ENCODE results near the gene FAM89A. TPM values are rescaled to one million over a fixed set of nuclear protein-coding genes. Genes with fewer than 3 reads are reported as not detected.

The FAM89A gene
- total and polyA plus RNA-seq, 9 of the 15 experiments (the other 6 are each of a cell fraction or from before 2014, with no cell fraction given): 8.7 to 66.2 (median 43.3) TPM

DNA sequence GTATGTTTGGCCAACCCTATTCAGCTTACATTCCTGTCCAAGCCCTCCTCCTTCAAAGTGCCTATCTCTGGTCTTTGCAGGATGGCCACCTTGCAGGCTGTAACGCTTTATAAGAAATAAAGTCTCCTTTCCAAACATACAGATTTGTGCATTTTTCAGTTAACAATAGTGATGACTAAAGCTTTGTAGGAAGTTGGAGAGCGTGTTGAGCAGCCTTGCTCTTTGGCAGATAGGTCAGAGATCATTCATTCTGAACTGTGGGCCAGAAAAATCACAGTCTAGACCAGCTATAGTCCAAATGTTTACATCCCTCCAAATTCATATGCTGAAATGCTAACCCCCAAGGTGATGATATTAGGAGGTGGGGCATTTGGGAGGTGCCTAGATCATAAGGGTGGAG, 34.0 kb upstream of the FAM89A start:
- DNase-seq (ENCODE audit: extremely low read depth in 1 of 4, low spot score in 3 of 4) (no peak), ATAC-seq (no peak; the same call in 2 of the 3 replicates), FAIRE-seq (no peak)
- H3K79me2 ChIP-seq (ENCODE audit: control insufficient read depth, insufficient read depth, low read length): no peaks in the 10 kb centered on the region
- no peak overlapping the region for H2AFZ ChIP-seq (ENCODE audit: low read depth, low read length)
- ChIA-PET POLR2A (interaction anchor here (1.2 to 1.4 kb wide), 3 partner anchors 9 to 18 kb away, joined by 4 to 8 read pairs (median 5); no protein-coding TSS in a partner anchor), CTCF (ENCODE audit: low intra/inter-chr PET ratio) (no interaction called here)
- H3K9me1 ChIP-seq (ENCODE audit: control insufficient read depth, insufficient read depth, low read length): no peaks in the 10 kb centered on the region
- H3K27me3 ChIP-seq (ENCODE audit: control insufficient read depth in 2 of 2, insufficient read depth in 2 of 2, low read length in 2 of 2): no peaks in the 10 kb centered on the region
- H3K4me3 ChIP-seq: no peak overlapping the region
- no peaks in the 10 kb centered on the region for H3K36me3 ChIP-seq (ENCODE audit: control insufficient read depth, insufficient read depth, low read length)
- no peak overlapping the region for H3K9ac ChIP-seq (ENCODE audit: insufficient read depth in 1 of 2, low read depth in 2 of 2, low read length in 2 of 2)
- intact Hi-C loops (cut with micrococcal nuclease) (no loop called here), in situ Hi-C loops (cut with MboI) (no loop called here)
- no peaks in the 10 kb centered on the region for H4K20me1 ChIP-seq (replicated peaks; ENCODE audit: control insufficient read depth, insufficient read depth, low read length)
- BruUV-seq (replicated peaks): no TSS peak
- H3K4me2 ChIP-seq (ENCODE audit: insufficient read depth, low read length): no peak overlapping the region
- no peak overlapping the region for H3K27ac ChIP-seq (ENCODE audit: extremely low read depth, low read depth, low read length)
- H3K9me3 ChIP-seq (replicated peaks; ENCODE audit: control insufficient read depth, insufficient read depth, low read depth, low read length): no peaks in the 10 kb centered on the region; the same call in 1 of the 2 replicates
- WGBS (ENCODE audit: insufficient coverage, low coverage, missing lambda C conversion rate): 61% methylated on average over 2 of the region's 2 CpGs
- no peak for TF ChIP-seq CLOCK (CRISPR knock-in tag; IDR thresholded peaks at IDR 0.05; ENCODE audit: borderline replicate concordance)
- no peak for TF ChIP-seq HINFP (tag; conservative IDR thresholded peaks at IDR 0.05; ENCODE audit: low read depth)
- TF ChIP-seq IRF9 (tag; IDR thresholded peaks at IDR 0.05): no peak
- 0 out of 2 replicates have a peak, but pooled peaks have one; percentile 24 for TF ChIP-seq E2F1 (CRISPR knock-in tag; IDR thresholded peaks at IDR 0.05)
- peaks cover 0 to 17% of the 10 kb centered on the region in 2 experiments; a peak in 3 of 5 replicates for H3K4me1 ChIP-seq (replicated peaks in 1 of 2; ENCODE audit: control insufficient read depth in 2 of 2, insufficient read depth in 2 of 2, low read length in 2 of 2)

Data from K562 (cell line).